Esophagus squamous epithelium (tissue), 5 donors: ENCODE data around the gene TREX2. TPM values are rescaled to one million over a fixed set of nuclear protein-coding genes. Genes with fewer than 3 reads are reported as not detected.
"Not testable (repeated sequence)": the region's sequence is repeated elsewhere in the genome, so short reads cannot be mapped to it uniquely, and the experiment has no call there.

Experiments
- DNase-seq: peaks from one replicate; lab custom pipeline; 2025; lab: John Stamatoyannopoulos, UW
- H3K27ac ChIP-seq, 4 donors: fragments of 200-600 bp; sonication (generic); one replicate each; pipeline ENCODE4 v1.5.1; 2016 to 2019; ENCODE audit warnings: mild to moderate bottlenecking in 1 of 4
- H3K27me3 ChIP-seq, 4 donors: fragments of 200-600 bp; sonication (generic); 1 replicate in 3 of 4; 2 replicates in 1 of 4; pipeline versions ENCODE4 v1.5.1 to v1.6.0; 2017 to 2021; ENCODE audit warnings: antibody characterized with exemption in 1 of 4
- H3K36me3 ChIP-seq, 3 donors: fragments of 200-600 bp; sonication (generic); one replicate each; pipeline ENCODE4 v1.5.1; 2016 to 2019
- H3K4me1 ChIP-seq, 3 donors: fragments of 200-600 bp; sonication (generic); one replicate each; pipeline ENCODE4 v1.5.1; 2017 to 2019
- H3K4me3 ChIP-seq, 4 donors: fragments of 200-600 bp; sonication (generic); 1 replicate in 3 of 4; 2 replicates in 1 of 4; pipeline ENCODE4 v1.5.1; 2016 to 2019; ENCODE audit warnings: mild to moderate bottlenecking in 2 of 4, moderate library complexity in 1 of 4
- H3K9me3 ChIP-seq, 3 donors: fragments of 200-600 bp; sonication (generic); one replicate each; pipeline ENCODE4 v1.5.1; 2016 to 2019
- POLR2A ChIP-seq, 4 donors: fragments of 450-650 bp; IDR thresholded peaks; one replicate each; pipeline ENCODE4 v1.6.1; 2017; ENCODE audit warnings: antibody characterized with exemption in 4 of 4, mild to moderate bottlenecking in 4 of 4, moderate library complexity in 3 of 4
- WGBS, 2 donors: methylation state at CpG; one replicate each; pipeline ENCODE4 v1.1.5; 2018; 5-methylcytosine and 5-hydroxymethylcytosine counted together
- intact Hi-C: fragments of 100-400 bp; cut with DNase I; formaldehyde crosslinking; loops from one replicate; pipeline ENCODE4 v1.15.0; 2022
- total RNA-seq, 4 donors: library from RNA; depleted of rRNA; stranded (reverse); fragments of >200 nt; gene quantifications; one replicate each; pipeline ENCODE4 v1.1.0, GENCODE V29; 2016
- TF ChIP-seq, protein P1 (sequence below), 6 experiments: fragments of 450-650 bp in 4 of 6; fragments of 200-600 bp in 2 of 6; sonication (generic) in 2 of 6; IDR thresholded peaks; one replicate each; pipeline ENCODE4 v1.5.1; 2016 to 2019; ENCODE audit warnings: antibody characterized with exemption in 6 of 6, mild to moderate bottlenecking in 4 of 6, moderate library complexity in 4 of 6
- donor health status: DM: yes; HTN: yes; CAD: no.

The TREX2 gene
- total RNA-seq, 4 donors from 2014 or later = 1.4 to 6.6 (median 4.3) TPM

DNA sequence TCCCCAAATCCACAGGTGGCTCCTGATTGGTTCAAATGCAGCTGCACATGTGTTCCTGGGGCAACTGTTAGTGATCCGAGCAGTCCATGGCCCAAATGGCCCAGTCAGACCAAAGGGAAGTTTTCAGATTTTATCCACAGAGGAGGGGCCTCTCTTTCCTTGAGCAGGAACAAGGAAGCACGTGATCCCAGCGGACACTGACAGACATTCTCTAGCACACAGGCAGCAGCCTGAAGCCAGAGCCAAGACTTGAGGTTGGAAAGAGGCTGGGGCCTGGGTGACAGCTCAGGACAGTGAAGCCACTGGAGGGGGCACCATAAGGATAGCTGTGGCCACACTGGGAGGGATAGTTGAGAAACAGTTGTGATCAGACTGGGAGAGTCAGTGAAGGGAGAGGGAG is 38.1 kb downstream of the TREX2 start:
- Histone ChIP-seq H3K9me3 (no peaks in the 10 kb centered on the region), H3K4me1 (peaks cover 0 to 21% (median 10%) of the 10 kb centered on the region in 3 donors), H3K27me3 (peaks cover 0 to 43% (median 2%) of the 10 kb centered on the region in 4 donors), H3K4me3 (no peak overlapping the region), H3K27ac (no peak overlapping the region), H3K36me3 (no peaks in the 10 kb centered on the region)
- DNase-seq = no peak
- WGBS, 2 donors = 40% methylated on average over 1 of the region's 3 CpGs; no CpG with 5 or more reads in 1 of the 2 donors
- TF ChIP-seq POLR2A (IDR thresholded peaks at IDR 0.05) = no peak
- TF ChIP-seq, protein P1, sequence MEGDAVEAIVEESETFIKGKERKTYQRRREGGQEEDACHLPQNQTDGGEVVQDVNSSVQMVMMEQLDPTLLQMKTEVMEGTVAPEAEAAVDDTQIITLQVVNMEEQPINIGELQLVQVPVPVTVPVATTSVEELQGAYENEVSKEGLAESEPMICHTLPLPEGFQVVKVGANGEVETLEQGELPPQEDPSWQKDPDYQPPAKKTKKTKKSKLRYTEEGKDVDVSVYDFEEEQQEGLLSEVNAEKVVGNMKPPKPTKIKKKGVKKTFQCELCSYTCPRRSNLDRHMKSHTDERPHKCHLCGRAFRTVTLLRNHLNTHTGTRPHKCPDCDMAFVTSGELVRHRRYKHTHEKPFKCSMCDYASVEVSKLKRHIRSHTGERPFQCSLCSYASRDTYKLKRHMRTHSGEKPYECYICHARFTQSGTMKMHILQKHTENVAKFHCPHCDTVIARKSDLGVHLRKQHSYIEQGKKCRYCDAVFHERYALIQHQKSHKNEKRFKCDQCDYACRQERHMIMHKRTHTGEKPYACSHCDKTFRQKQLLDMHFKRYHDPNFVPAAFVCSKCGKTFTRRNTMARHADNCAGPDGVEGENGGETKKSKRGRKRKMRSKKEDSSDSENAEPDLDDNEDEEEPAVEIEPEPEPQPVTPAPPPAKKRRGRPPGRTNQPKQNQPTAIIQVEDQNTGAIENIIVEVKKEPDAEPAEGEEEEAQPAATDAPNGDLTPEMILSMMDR (IDR thresholded peaks at IDR 0.05) = no peak
- intact Hi-C loops = no loop called here

DNA sequence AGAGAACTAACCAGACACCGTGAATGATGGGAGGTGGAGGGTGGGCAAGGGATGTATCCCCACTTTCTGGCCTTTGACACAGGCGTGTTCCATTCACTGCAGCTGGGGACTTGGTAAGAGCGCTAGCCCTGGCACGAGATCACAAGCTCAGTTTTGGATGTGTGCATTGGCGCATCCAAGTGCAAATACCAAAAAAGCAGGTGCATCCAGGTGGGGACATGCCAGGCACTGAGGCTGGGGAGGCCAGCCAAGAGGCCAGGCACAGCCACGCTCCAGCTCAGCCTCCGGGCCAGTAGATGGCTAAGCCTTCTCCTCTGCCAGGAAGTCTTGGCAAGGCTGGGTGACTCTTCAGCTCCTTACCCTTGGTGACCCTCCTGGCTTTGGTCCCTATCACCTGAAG is 39.0 kb downstream of the TREX2 start:
- H3K27me3 ChIP-seq = peaks cover 0 to 39% (median 2%) of the 10 kb centered on the region in 4 donors
- TF ChIP-seq POLR2A (IDR thresholded peaks at IDR 0.05) = no peak
- TF ChIP-seq, protein P1 (IDR thresholded peaks at IDR 0.05) = no peak
- DNase-seq = no peak
- intact Hi-C loops = no loop called here
- WGBS, 2 donors = 58 to 67% methylated on average over 1 to 6 of the region's 7 CpGs
- H3K9me3 ChIP-seq = no peaks in the 10 kb centered on the region
- H3K36me3 ChIP-seq = no peaks in the 10 kb centered on the region
- H3K4me1 ChIP-seq = peaks cover 0 to 12% (median 5%) of the 10 kb centered on the region in 3 donors
- no peak overlapping the region for H3K4me3 ChIP-seq
- no peak overlapping the region for H3K27ac ChIP-seq

DNA sequence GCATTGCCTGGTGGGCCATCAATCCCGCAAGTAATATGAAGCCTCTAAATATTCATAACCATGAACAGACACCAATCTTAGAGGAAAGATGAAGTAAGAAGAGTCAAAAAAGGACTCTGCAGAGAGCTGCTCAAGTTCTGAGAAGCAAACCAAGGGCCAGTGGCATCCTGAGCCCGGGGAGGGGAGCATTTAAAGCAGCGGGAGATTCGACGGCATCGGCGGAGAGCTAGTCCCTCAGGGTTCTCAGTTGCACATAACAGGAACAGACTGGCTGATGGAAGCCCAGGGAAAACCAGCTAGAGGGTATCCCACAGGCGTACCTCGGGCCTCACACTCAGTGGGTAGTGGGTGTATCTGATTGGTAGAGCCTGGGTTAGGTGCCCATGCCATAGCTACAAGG is 39.8 kb downstream of the TREX2 start:
- TF ChIP-seq, protein P1 (IDR thresholded peaks at IDR 0.05) = no peak
- no peak for TF ChIP-seq POLR2A (IDR thresholded peaks at IDR 0.05)
- H3K27me3 ChIP-seq = peaks cover 0 to 30% (median 2%) of the 10 kb centered on the region in 4 donors
- DNase-seq = no peak
- H3K4me3 ChIP-seq = no peak overlapping the region
- 82% methylated on average over 9 of the region's 9 CpGs; no CpG with 5 or more reads in 1 of the 2 donors for WGBS, 2 donors
- intact Hi-C loops = no loop called here
- H3K4me1 ChIP-seq = peaks cover 0 to 3% (median 0%) of the 10 kb centered on the region in 3 donors
- no peaks in the 10 kb centered on the region for H3K9me3 ChIP-seq
- H3K36me3 ChIP-seq = no peaks in the 10 kb centered on the region
- no peak overlapping the region for H3K27ac ChIP-seq

DNA sequence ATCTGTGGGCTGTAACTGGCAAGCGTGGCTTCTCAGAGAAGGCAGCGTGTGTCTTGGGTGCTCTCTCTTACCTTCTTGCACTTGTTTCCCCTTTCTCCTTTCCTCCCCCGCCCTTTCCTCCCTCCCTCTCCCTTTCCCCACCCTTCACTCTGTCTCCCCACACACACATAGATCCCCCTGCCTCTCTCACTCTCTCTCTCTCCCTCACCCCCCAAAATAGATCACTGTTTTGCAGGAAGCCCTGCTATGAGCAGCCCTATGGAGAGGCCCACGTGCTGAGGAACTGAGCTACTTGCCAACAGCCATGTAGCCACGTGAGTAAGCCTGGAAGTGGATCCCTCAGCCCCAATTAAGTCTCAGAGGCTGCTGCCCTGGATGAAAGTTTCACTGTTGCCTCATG is 40.4 kb downstream of the TREX2 start:
- 53% methylated on average over 3 of the region's 5 CpGs; no CpG with 5 or more reads in 1 of the 2 donors for WGBS, 2 donors
- no peak overlapping the region for H3K4me3 ChIP-seq
- TF ChIP-seq, protein P1 (IDR thresholded peaks at IDR 0.05) = no peak
- TF ChIP-seq POLR2A (IDR thresholded peaks at IDR 0.05) = no peak
- H3K27ac ChIP-seq = no peak overlapping the region
- no peaks in the 10 kb centered on the region for H3K4me1 ChIP-seq
- H3K27me3 ChIP-seq = peaks cover 0 to 24% (median 2%) of the 10 kb centered on the region in 4 donors
- H3K9me3 ChIP-seq = no peaks in the 10 kb centered on the region
- intact Hi-C loops = no loop called here
- no peaks in the 10 kb centered on the region for H3K36me3 ChIP-seq
- DNase-seq = no peak

DNA sequence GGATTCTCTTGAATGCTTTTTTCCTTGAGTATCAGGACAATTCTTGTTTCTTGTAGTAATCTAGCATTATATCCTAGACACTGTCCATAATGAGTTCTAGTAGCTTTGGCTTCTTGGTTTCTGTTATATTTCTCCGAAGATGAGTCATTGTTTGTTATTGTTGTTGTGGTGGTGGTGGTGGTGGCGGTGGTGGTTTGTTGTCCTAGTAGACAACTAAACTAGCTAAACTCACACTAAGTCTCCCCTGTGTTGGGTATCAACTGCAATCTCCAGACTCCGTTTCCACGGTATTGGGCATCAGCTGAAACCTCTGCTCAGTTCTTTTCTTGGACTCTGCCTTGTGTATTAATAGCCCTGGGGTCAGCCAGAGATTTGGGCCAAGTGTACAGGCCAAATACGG is 41.5 kb downstream of the TREX2 start:
- H3K36me3 ChIP-seq, DNase-seq, H3K4me3 ChIP-seq, H3K4me1 ChIP-seq, intact Hi-C loops, H3K9me3 ChIP-seq, H3K27ac ChIP-seq: not testable (repeated sequence)
- 74 to 85% methylated on average over 4 to 5 of the region's 5 CpGs for WGBS, 2 donors
- H3K27me3 ChIP-seq = peaks cover 0 to 16% (median 2%) of the 10 kb centered on the region in 4 donors
